Measurements from ENCODE around the gene HBE1.
"Not testable (repeated sequence)": the region's sequence is repeated elsewhere in the genome, so short reads cannot be mapped to it uniquely, and the experiment has no call there.

HBE1 gene

GRCh38 chr11:5252919-5253265 is 16.9 kb downstream of the HBE1 start:
- DNase-seq (ENCODE audit: low read depth), result no peak
- no peak for TF ChIP-seq CTCF (IDR thresholded peaks at IDR 0.05; ENCODE audit: insufficient read depth, low read depth, low read length, missing control alignments)

GRCh38 chr11:5252192-5252918 is 17.4 kb downstream of the HBE1 start:
- no peak for TF ChIP-seq CTCF (IDR thresholded peaks at IDR 0.05; ENCODE audit: insufficient read depth, low read depth, low read length, missing control alignments)
- DNase-seq (ENCODE audit: low read depth), result no peak
- no peak overlapping the region for H3K4me3 ChIP-seq (ENCODE audit: low read depth, low read length)

More at GRCh38 chr11:5252919-5253265, 16.9 kb downstream of the HBE1 start:
- no peak overlapping the region for H3K4me3 ChIP-seq (ENCODE audit: low read depth, low read length)

- TF ChIP-seq CTCF (IDR thresholded peaks at IDR 0.05; ENCODE audit: insufficient read depth, low read depth, low read length, missing control alignments), result no peak
- DNase-seq (ENCODE audit: low read depth), result no peak
- no peak overlapping the region for H3K4me3 ChIP-seq (ENCODE audit: low read depth, low read length)
Observed at GRCh38 chr11:5251746-5252145, 18.0 kb downstream of the HBE1 start.

GRCh38 chr11:5250543-5251204 is 19.1 kb downstream of the HBE1 start:
- no peak for DNase-seq (ENCODE audit: low read depth)
- TF ChIP-seq CTCF (IDR thresholded peaks at IDR 0.05; ENCODE audit: insufficient read depth, low read depth, low read length, missing control alignments), result no peak
- no peak overlapping the region for H3K4me3 ChIP-seq (ENCODE audit: low read depth, low read length)

GRCh38 chr11:5249807-5250396 is 19.8 kb downstream of the HBE1 start, which contains the start of gene HBG1:
HBG1 (minus strand) TSS chr11:5249857; CDS start chr11:5249804, 53 bp downstream.
- not testable (repeated sequence) for DNase-seq (ENCODE audit: low read depth); H3K4me3 ChIP-seq (ENCODE audit: low read depth, low read length)

GRCh38 chr11:5248498-5248897 is 21.2 kb downstream of the HBE1 start:
- not testable (repeated sequence) for DNase-seq (ENCODE audit: low read depth); H3K4me3 ChIP-seq (ENCODE audit: low read depth, low read length)

GRCh38 chr11:5247472-5248192 is 22.1 kb downstream of the HBE1 start:
- H3K4me3 ChIP-seq (ENCODE audit: low read depth, low read length), result no peak overlapping the region
- no peak for DNase-seq (ENCODE audit: low read depth)
- no peak for TF ChIP-seq CTCF (IDR thresholded peaks at IDR 0.05; ENCODE audit: insufficient read depth, low read depth, low read length, missing control alignments)
